ENCODE measurements around the gene MACF1. TPM values are rescaled to one million over a fixed set of nuclear protein-coding genes. Genes with fewer than 3 reads are reported as not detected.

MACF1 gene
- total and polyA plus RNA-seq, 2 of the 13 experiments (the other 11 are each of a cell fraction or from before 2014, with no cell fraction given), result 36.7 to 65.4 TPM

DNA sequence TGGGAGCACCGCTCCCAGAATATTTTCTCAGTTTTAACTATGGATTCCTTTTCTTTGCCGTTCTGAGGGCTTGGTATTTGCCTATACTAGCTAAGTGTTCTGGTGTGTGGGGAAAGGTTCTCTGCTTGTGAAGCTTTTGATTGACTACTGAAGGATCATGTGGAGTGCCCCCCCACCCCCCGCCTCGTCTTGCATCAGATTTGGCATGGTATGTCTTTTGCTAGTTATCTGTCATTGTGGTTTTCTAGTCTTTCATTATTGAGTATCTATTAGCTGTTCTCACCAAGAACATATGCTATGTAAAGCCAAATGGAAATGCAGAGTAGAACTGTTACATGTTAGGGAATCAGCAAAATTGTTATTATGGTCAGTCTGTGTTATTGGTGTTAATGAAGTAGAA, 58.3 kb downstream of the MACF1 start:
- in situ Hi-C loops (cut with HindIII; ENCODE audit: extremely low pct_ligation_motif_present, low pct_unique_long_range_greater_than_20kb) (no loop called here), intact Hi-C loops (cut with micrococcal nuclease; ENCODE audit: unreplicated experiment) (no loop called here)
- CTCF ChIA-PET (ENCODE audit: low intra/inter-chr PET ratio, low total read pairs), result no interaction called here
- no peak overlapping the region for H2AFZ ChIP-seq (ENCODE audit: low read length)
- FAIRE-seq, result no peak
- 97% methylated on average over 4 of the region's 4 CpGs for WGBS (ENCODE audit: low lambda C conversion rate)
- no peaks in the 10 kb centered on the region for H3K9me3 ChIP-seq (ENCODE audit: low read length)
- H3K27ac ChIP-seq (ENCODE audit: extremely low read length, insufficient read depth, low read length), result no peak overlapping the region
- no peaks in the 10 kb centered on the region for H4K20me1 ChIP-seq (ENCODE audit: insufficient read depth, low read length)
- no peak for DNase-seq (ENCODE audit: low spot score)
- peaks cover 5% of the 10 kb centered on the region for H3K79me2 ChIP-seq (ENCODE audit: insufficient read depth, low read length)
- BruUV-seq (replicated peaks), result no TSS peak
- H3K27me3 ChIP-seq (ENCODE audit: control insufficient read depth in 1 of 2, insufficient read depth in 2 of 2, low read length in 2 of 2), result no peaks in the 10 kb centered on the region
- H3K36me3 ChIP-seq (replicated peaks in 1 of 2; ENCODE audit: control insufficient read depth in 1 of 2, insufficient read depth in 2 of 2, low read length in 2 of 2), result peaks cover 5 to 24% of the 10 kb centered on the region in 2 experiments
- POLR2A ChIA-PET, result no interaction called here
- TF ChIP-seq, protein P1, sequence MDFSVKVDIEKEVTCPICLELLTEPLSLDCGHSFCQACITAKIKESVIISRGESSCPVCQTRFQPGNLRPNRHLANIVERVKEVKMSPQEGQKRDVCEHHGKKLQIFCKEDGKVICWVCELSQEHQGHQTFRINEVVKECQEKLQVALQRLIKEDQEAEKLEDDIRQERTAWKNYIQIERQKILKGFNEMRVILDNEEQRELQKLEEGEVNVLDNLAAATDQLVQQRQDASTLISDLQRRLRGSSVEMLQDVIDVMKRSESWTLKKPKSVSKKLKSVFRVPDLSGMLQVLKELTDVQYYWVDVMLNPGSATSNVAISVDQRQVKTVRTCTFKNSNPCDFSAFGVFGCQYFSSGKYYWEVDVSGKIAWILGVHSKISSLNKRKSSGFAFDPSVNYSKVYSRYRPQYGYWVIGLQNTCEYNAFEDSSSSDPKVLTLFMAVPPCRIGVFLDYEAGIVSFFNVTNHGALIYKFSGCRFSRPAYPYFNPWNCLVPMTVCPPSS (IDR thresholded peaks at IDR 0.05), result no peak
- H3K4me3 ChIP-seq (replicated peaks in 1 of 3; ENCODE audit: insufficient read depth in 1 of 3, low read depth in 2 of 3, low read length in 3 of 3), result no peak overlapping the region
- H3K4me2 ChIP-seq (ENCODE audit: low read depth, low read length), result no peak overlapping the region
- H3K9ac ChIP-seq (ENCODE audit: insufficient read depth, low read depth, low read length), result no peak overlapping the region
- ATAC-seq, result no peak
- H3K4me1 ChIP-seq (ENCODE audit: insufficient read depth, low read length), result no peaks in the 10 kb centered on the region

DNA sequence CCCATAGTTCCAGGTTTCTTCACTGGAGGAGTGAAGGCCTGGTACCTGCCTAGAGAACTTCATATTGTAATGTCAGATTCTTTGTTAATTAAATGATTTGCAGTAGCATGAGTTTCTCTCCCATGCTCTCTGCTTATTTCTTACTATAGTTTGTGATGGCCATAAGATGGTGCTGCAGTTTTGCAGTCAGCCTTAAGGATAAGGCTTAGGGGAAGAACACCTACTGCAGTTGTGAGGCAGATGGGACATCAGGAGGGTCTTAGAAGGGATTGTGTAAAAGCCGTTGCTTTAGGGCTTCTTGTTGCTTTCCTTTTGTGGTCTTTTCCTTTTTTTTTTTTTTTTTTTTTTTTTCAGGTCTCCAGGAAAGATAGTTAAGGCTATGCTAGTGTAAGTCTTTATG, 61.8 kb downstream of the MACF1 start:
- 86% methylated on average over 1 of the region's 1 CpG for WGBS (ENCODE audit: low lambda C conversion rate)
- Histone ChIP-seq H3K27me3 (ENCODE audit: control insufficient read depth in 1 of 2, insufficient read depth in 2 of 2, low read length in 2 of 2) (no peaks in the 10 kb centered on the region), H3K36me3 (replicated peaks in 1 of 2; ENCODE audit: control insufficient read depth in 1 of 2, insufficient read depth in 2 of 2, low read length in 2 of 2) (peaks cover 2 to 10% of the 10 kb centered on the region in 2 experiments; a peak in 3 of 5 replicates), H4K20me1 (ENCODE audit: insufficient read depth, low read length) (no peaks in the 10 kb centered on the region), H3K79me2 (ENCODE audit: insufficient read depth, low read length) (peaks cover 10% of the 10 kb centered on the region), H3K9me3 (ENCODE audit: low read length) (no peaks in the 10 kb centered on the region), H2AFZ (ENCODE audit: low read length) (no peak overlapping the region), H3K27ac (ENCODE audit: extremely low read length, insufficient read depth, low read length) (no peak overlapping the region), H3K4me2 (ENCODE audit: low read depth, low read length) (no peak overlapping the region), H3K9ac (ENCODE audit: insufficient read depth, low read depth, low read length) (no peak overlapping the region), H3K4me3 (replicated peaks in 1 of 3; ENCODE audit: insufficient read depth in 1 of 3, low read depth in 2 of 3, low read length in 3 of 3) (no peak overlapping the region), H3K4me1 (ENCODE audit: insufficient read depth, low read length) (peaks cover 16% of the 10 kb centered on the region)
- in situ Hi-C loops (cut with HindIII; ENCODE audit: extremely low pct_ligation_motif_present, low pct_unique_long_range_greater_than_20kb) (no loop called here), intact Hi-C loops (cut with micrococcal nuclease; ENCODE audit: unreplicated experiment) (no loop called here)
- no TSS peak for BruUV-seq (replicated peaks)
- DNase-seq (ENCODE audit: low spot score) (no peak), ATAC-seq (peak; percentile 35; the same call in 1 of the 3 replicates), FAIRE-seq (no peak)
- TF ChIP-seq, protein P2, sequence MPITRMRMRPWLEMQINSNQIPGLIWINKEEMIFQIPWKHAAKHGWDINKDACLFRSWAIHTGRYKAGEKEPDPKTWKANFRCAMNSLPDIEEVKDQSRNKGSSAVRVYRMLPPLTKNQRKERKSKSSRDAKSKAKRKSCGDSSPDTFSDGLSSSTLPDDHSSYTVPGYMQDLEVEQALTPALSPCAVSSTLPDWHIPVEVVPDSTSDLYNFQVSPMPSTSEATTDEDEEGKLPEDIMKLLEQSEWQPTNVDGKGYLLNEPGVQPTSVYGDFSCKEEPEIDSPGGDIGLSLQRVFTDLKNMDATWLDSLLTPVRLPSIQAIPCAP (CRISPR knock-in tag; IDR thresholded peaks at IDR 0.05; ENCODE audit: low read depth), result no peak
- no peak for TF ChIP-seq MAFG (CRISPR knock-in tag; IDR thresholded peaks at IDR 0.05)
- no peak for TF ChIP-seq ZNF235 (CRISPR knock-in tag; IDR thresholded peaks at IDR 0.05; ENCODE audit: borderline replicate concordance)
- TF ChIP-seq STAG1 (CRISPR knock-in tag; IDR thresholded peaks at IDR 0.05), result peak; percentile 56
- TF ChIP-seq, protein P3, sequence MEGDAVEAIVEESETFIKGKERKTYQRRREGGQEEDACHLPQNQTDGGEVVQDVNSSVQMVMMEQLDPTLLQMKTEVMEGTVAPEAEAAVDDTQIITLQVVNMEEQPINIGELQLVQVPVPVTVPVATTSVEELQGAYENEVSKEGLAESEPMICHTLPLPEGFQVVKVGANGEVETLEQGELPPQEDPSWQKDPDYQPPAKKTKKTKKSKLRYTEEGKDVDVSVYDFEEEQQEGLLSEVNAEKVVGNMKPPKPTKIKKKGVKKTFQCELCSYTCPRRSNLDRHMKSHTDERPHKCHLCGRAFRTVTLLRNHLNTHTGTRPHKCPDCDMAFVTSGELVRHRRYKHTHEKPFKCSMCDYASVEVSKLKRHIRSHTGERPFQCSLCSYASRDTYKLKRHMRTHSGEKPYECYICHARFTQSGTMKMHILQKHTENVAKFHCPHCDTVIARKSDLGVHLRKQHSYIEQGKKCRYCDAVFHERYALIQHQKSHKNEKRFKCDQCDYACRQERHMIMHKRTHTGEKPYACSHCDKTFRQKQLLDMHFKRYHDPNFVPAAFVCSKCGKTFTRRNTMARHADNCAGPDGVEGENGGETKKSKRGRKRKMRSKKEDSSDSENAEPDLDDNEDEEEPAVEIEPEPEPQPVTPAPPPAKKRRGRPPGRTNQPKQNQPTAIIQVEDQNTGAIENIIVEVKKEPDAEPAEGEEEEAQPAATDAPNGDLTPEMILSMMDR (CRISPR knock-in tag; IDR thresholded peaks at IDR 0.05), result peak; percentile 58
- ChIA-PET POLR2A (no interaction called here), CTCF (ENCODE audit: low intra/inter-chr PET ratio, low total read pairs) (no interaction called here)

All from HepG2 (cell line).